GM19025 (cell line): ENCODE data around the gene MTHFD2L.

ENCODE experiments used
- ATAC-seq: cut with Tn5 transposase; IDR thresholded peaks from one replicate; pipeline ENCODE4 v1.9.1; 2021; ENCODE audit warnings: mild to moderate bottlenecking, low read depth, moderate library complexity; ENCODE audit not compliant: unreplicated experiment

The MTHFD2L gene

DNA sequence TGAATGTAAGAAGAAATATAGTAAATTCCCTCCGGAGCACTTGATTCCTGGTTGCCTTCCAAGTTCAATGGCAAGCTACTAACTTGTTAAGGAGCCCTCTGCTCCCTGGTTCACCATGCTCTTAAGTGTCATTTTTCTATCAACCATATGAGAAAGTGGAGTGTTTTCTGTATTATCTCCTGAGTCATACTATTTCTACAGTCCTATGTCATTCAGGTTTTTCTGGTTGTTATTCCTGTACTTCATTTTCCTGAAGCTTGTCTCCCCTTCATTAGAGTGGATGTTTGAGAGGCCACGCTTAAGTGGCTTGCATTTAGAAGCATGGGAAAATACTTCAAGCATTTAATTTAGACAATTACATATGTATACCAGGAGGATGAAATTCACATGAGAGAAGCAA is 135.6 kb downstream of the MTHFD2L start:
- no peak for ATAC-seq

DNA sequence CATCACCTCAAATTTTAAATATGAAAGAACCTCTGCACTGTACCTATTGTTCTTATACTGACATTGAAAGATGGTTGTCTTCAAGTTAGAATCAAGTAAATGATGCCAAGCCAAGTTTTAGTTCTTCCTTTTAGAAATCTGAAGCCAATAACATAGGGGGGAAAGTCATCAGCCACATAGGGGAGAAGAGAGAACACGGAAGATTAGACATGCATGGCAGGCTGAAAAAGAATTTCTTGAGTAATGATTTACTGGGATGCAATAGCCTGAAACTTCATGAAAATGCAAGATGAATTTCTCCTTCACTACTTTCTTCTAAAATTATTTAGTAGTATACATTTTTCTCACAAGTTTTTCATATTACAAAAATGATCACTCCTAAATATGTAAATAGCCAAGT is 136.8 kb downstream of the MTHFD2L start:
- ATAC-seq: no peak

GRCh38 chr4:74297539-74297938 is 139.6 kb downstream of the MTHFD2L start:
- ATAC-seq: no peak

DNA sequence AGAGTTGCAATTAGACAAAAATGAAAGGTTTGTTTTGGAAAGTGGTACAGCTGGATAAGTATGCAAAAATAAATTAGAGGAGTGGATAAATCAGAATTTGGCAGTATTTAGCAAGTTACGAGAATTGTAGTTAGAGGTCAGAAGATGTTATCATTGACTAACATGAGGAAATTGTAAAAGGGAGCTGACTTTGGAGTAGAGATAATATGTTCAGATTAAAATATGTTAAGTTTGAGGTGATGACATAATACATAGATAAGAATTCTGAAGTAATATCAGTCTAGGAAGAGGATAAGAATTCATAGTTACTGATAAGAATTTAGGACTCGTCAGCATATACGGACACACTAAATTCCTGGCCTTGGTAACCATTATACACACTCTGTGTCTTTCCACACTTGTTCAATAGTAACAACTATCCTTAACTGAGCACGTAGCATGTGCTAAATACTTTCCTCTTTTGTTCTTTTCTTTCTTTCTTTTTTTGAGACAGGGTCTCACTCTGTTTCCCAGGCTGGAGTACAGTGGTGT is 146.2 kb downstream of the MTHFD2L start:
- ATAC-seq: no peak

- ATAC-seq: no peak
Observed at GRCh38 chr4:74305000-74305399, 147.1 kb downstream of the MTHFD2L start.

DNA sequence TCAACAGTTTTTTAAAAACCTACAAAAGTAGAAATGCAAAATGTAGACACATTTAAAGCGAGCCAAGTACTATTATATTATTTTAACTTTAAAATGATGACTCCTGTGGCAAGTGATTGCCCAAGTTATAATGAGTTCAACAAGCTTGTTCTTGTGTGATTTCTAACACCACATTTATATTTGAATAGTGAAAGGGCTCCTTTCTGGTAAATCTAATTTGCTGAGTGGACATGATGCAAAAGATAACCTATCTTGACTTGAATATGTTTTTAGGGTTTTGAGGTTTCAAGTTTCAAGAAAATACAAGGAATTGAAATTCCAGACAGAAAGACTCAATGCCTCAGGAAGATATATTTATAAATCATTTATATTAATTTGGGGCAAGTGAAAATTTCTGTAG is 149.3 kb downstream of the MTHFD2L start:
- no peak for ATAC-seq

DNA sequence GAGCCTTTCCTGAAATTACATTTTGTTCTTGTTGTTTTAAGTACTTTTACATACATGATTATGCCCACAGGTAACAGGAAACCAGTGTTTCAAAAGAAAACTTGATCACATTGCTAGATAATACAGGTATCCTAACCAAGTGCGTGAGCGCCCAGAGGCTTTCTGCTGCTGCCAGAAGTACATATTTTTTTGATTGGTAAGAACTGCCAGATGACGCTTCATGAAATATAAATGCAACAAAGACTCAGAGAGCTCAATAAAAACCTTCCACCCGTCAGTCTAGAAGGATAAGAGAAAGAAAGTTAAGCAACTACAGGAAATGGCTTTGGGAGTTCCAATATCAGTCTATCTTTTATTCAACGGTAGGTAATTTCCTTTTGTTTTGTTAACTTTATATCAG is 150.3 kb downstream of the MTHFD2L start, which contains the start of gene EPGN:
EPGN (plus strand) TSS at position 256 of the 400 bp plus-strand sequence; CDS start at position 320, 64 bp downstream.
- no peak for ATAC-seq

DNA sequence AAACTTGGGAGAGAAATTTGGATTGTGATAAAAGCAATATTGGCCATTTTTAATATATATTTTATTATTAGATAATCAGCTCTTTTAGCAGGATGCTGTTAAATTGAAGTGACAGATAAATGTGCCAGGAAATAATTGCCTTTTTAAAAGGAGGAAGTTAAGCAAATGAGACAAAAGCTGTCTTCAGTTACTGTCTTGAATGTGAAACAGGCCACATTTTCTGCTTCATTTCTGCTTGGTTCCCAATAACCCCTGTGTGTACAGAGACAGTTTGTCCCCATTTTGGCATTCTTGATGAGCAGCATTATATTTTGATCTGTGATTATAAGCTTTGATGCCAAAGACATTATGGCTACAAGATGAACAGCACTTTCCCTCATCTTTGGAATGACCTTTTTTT is 151.3 kb downstream of the MTHFD2L start:
- no peak for ATAC-seq

- ATAC-seq: no peak
Observed at GRCh38 chr4:74311696-74312313, 153.9 kb downstream of the MTHFD2L start.

DNA sequence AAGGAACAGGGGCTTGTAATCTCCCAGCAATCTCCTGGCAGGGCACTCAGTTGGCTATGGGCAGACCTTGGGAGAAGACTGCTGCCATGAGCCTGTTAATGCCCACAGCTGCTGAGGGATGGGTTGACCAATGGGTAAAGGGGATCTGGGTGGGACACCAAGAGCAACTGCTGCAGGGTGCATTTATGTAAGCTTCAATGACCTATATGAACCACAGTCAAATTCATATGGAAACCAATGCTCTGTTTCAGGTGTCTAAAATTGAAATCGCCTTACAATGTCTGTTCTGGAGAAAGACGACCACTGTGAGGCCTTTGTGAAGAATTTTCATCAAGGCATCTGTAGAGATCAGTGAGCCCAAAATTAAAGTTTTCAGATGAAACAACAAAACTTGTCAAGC is 156.4 kb downstream of the MTHFD2L start:
- ATAC-seq: no peak

- no peak for ATAC-seq
Observed at GRCh38 chr4:74314944-74315343, 157.0 kb downstream of the MTHFD2L start.

DNA sequence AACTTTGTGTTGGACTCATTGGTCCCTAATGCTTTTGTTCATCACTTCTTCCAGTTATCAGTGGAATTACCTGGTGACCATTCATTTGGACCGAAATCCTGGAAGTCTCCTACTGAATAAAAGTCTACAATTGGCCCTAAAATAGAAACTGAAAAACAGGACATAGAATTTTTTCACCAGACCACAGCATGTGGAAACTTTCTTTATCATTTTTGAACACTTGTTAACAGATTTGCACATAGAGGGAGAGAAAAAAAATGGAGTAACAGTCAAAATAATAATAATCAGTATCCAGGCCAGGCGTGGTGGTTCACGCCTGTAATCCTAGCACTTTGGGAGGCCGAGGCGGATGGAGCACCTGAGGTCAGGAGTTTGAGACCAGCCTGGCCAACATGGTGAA is 157.5 kb downstream of the MTHFD2L start:
- ATAC-seq: no peak

DNA sequence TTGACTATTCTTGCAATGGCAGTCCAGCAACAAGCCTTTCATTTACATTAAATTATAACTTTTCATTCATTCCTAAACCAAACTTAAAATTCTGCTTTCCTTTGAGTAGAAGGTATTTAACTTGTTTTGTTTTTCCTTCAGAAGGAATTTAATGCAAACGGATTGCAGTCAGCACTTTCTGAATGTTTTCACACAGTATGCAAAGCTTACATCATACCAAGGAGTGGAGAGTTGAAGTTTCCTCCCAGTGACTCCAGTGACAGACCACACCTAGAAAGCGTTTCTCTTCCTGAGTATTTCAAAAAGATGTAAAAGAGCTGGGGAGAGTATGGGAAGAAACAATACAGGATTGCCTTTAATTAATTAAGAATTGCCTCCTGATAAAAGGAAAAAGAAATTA is 158.5 kb downstream of the MTHFD2L start:
- ATAC-seq: no peak

- ATAC-seq: no peak
Observed at GRCh38 chr4:74317616-74318246, 159.8 kb downstream of the MTHFD2L start.

DNA sequence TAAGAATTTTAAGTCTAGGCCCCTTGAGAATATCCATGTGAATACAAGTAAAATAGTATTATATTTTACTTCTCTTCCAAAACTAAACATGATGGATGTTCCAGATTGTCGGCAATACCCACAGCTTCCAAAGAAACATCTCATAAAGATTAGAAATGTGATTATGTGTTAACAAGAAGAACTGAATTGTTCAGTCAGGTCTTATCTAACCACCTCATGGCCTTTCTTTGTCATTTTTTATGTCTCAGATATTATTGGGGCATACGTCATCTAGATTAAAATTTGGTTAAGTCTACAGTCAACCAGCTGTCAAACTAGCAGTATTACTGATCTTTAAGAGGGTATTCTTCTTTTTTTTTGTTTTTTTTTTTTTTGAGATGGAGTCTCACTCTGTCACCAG is 160.4 kb downstream of the MTHFD2L start:
- ATAC-seq: no peak

DNA sequence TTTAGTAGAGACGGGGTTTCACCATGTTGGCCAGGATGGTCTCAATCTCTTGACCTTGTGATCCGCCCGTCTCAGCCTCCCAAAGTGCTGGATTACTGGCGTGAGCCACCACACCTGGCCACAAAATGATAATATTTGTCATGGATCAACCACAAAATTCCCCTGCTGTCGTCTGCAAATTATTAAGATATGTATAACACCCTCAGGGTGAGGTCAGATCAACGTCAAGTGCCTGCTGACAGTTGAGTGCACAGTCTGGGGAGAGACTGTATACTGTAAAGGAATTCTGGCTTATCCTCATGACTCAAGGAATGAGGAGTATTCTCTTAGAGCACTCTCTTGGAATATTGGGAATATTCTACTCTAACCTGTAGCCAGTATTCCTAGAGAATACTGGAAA is 161.6 kb downstream of the MTHFD2L start:
- no peak for ATAC-seq

DNA sequence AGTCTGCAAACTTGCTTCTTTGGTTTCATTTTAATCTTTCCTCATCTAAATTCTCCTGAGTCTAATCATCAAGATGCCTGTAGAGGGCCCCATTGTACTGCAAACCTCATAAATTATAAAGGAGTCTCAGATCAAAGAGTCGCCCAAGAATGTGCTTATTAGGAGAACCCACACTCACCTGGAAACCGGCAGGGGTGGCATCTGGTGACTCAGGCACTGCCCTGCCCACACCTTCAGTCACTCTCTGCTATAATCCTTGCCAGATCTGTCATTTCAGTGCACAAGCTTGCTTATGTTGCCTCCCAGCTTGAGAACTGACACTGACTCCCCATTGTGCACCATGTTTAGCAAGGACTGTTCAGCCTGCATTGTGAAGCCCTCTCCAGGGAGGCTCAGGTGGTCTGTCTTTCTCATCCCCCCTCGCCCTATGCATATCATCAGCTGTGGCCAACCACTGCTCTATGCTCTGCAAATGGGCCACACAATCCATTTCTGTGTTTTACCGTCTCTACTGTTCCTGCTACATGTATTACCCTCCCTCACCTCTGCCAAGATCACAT is 162.7 kb downstream of the MTHFD2L start:
- no peak for ATAC-seq

DNA sequence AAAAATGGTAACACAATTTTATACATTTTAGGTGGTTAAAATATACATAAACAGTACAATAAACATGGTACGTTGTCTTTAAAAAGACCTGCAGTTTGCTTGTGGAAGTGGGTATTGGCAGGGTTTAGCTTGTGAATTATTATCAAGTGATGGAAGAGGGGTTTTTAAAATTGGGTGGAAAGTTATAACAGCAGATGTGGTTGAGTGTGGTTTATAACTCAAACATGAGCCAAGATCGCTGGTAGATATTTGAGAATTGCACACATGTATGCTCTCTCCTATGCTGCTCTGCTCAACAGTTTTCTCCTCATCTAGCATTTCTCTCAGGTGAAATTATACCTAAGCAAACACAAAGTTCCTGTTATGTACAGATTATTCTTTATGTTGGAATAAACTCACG is 164.4 kb downstream of the MTHFD2L start:
- ATAC-seq: no peak

GRCh38 chr4:74323663-74324062 is 165.7 kb downstream of the MTHFD2L start:
- no peak for ATAC-seq

GRCh38 chr4:74324262-74324661 is 166.3 kb downstream of the MTHFD2L start:
- no peak for ATAC-seq

DNA sequence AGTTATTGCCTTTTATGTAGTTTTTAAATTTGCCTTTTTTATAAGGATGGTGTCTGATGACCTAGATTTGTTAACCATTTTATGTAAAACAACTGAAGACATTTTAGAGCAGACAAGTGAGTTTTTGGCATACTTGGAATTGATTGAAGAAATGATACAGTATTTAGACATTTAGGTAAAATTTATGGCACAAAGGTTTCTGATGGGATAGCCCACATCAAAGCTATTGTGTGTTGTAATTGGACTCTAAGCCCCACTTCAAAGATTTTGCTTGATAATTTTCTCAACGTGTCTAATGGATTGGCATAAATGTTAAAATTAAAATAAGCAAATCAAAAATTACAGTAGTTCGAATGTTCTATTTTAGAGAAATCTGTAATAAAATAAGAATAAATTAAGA is 168.0 kb downstream of the MTHFD2L start:
- no peak for ATAC-seq

DNA sequence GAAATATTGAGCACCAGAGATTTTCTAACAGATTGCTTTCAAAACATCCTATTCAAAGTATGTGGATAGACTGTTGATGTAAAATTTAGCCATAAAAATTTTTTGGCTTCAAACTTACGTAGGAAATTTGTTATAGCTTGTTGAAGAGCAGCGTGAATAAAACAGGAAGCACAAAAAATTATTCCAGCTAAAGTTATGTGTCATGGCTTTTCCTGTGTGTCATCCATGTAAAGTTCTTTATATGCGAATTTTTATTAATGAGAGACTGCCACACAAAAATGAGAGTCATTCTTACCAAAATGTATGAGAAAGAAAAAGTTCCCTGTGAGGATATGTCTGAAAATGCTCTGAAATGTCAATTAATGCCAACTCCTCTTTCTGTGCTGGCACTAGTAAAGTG is 169.8 kb downstream of the MTHFD2L start:
- ATAC-seq: no peak
